GM19193 (cell line): Measurements from ENCODE around the gene TUBGCP6.
A peak's percentile ranks its signal among the peaks of the same experiment; 100 is the strongest.

Experiments
- POLR2A ChIP-seq: IDR thresholded peaks from 4 replicates; pipeline ENCODE4 v1.6.1; 2011; ENCODE audit not compliant: insufficient read depth, insufficient read length; ENCODE audit errors: extremely low read depth

TUBGCP6 gene

GRCh38 chr22:50208430-50208938, 36.3 kb downstream of the TUBGCP6 start:
- no peak for TF ChIP-seq POLR2A

GRCh38 chr22:50207383-50208140, 37.3 kb downstream of the TUBGCP6 start:
- no peak for TF ChIP-seq POLR2A

GRCh38 chr22:50206599-50206998, 38.2 kb downstream of the TUBGCP6 start:
- TF ChIP-seq POLR2A = no peak

- no peak for TF ChIP-seq POLR2A
Measured at GRCh38 chr22:50205781-50206569, 38.8 kb downstream of the TUBGCP6 start.

GRCh38 chr22:50204571-50204970, 40.3 kb downstream of the TUBGCP6 start:
- no peak for TF ChIP-seq POLR2A

- no peak for TF ChIP-seq POLR2A
Measured at GRCh38 chr22:50203288-50203687, 41.5 kb downstream of the TUBGCP6 start.

- TF ChIP-seq POLR2A = no peak
Measured at GRCh38 chr22:50202130-50202666, 42.6 kb downstream of the TUBGCP6 start.

GRCh38 chr22:50201191-50202129, 43.4 kb downstream of the TUBGCP6 start:
- TF ChIP-seq POLR2A = no peak

GRCh38 chr22:50200461-50201190, 44.2 kb downstream of the TUBGCP6 start, which contains the start of gene SELENOO:
SELENOO (plus strand) TSS chr22:50201011; CDS start chr22:50201037, 26 bp downstream.
- peak; percentile 76 for TF ChIP-seq POLR2A

GRCh38 chr22:50199829-50200460, 44.9 kb downstream of the TUBGCP6 start:
- TF ChIP-seq POLR2A = peak; percentile 24

GRCh38 chr22:50199251-50199721, 45.5 kb downstream of the TUBGCP6 start:
- TF ChIP-seq POLR2A = no peak

- no peak for TF ChIP-seq POLR2A
Measured at GRCh38 chr22:50198624-50199017, 46.2 kb downstream of the TUBGCP6 start.

- TF ChIP-seq POLR2A = no peak
Measured at GRCh38 chr22:50197856-50198623, 46.8 kb downstream of the TUBGCP6 start.
